GM21423 (cell line): ENCODE data around the gene PEAK3.

Experiments
- ATAC-seq: cut with Tn5 transposase; IDR thresholded peaks from one replicate; pipeline ENCODE4 v1.9.1; 2021; ENCODE audit warnings: mild to moderate bottlenecking, moderate library complexity; ENCODE audit not compliant: unreplicated experiment

Gene PEAK3

DNA sequence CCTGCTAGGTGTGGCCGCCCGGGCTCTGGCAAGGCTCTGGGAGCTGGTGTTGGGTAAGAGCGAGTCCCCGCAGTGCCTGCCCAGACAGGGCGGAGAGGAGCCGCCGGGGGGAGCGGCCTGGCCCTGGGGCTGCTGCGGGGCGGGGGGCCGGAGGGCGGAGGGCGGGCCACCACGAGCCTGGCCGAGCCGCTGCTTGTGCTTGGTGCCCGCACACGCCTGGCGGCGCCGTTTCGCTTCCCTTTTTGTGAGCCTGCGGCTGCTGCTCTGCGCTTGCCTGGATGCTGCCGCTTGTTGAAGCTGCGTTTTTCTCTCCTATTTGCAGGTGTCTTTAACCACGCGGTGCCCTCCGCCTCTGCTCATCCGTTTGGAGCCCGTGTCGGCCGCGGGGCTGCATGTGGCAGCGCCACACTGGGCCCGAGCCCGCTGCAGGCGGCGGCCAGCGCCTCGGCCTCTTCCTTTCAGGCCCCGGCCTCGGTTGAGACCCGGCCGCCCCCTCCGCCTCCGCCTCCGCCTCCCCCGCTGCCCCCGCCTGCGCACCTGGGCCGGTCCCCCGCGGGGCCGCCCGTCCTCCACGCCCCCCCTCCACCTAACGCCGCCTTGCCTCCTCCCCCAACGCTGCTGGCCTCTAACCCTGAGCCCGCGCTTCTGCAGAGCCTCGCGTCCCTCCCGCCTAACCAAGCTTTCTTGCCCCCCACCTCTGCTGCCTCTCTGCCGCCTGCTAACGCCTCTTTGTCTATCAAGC is 54.4 kb downstream of the PEAK3 start:
- no peak for ATAC-seq

DNA sequence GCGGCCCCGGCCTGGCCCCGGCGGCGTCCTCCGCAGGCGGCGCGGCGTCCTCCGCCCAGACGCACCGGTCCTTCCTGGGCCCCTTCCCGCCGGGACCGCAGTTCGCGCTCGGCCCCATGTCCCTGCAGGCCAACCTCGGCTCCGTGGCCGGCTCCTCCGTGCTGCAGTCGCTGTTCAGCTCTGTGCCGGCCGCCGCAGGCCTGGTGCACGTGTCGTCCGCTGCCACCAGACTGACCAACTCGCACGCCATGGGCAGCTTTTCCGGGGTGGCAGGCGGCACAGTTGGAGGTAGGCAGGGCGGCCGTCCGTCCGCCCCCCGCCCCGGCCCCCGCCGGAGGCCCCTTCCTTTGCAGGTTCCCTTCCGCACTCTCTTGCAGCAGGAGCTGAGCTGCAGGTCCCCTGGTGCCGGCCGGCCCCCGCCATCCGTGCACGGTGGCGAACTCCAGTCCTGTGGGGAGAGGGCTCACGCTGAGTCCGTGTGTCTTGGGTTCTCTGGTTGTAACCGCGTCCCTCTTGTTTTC is 55.1 kb downstream of the PEAK3 start:
- ATAC-seq, result no peak

DNA sequence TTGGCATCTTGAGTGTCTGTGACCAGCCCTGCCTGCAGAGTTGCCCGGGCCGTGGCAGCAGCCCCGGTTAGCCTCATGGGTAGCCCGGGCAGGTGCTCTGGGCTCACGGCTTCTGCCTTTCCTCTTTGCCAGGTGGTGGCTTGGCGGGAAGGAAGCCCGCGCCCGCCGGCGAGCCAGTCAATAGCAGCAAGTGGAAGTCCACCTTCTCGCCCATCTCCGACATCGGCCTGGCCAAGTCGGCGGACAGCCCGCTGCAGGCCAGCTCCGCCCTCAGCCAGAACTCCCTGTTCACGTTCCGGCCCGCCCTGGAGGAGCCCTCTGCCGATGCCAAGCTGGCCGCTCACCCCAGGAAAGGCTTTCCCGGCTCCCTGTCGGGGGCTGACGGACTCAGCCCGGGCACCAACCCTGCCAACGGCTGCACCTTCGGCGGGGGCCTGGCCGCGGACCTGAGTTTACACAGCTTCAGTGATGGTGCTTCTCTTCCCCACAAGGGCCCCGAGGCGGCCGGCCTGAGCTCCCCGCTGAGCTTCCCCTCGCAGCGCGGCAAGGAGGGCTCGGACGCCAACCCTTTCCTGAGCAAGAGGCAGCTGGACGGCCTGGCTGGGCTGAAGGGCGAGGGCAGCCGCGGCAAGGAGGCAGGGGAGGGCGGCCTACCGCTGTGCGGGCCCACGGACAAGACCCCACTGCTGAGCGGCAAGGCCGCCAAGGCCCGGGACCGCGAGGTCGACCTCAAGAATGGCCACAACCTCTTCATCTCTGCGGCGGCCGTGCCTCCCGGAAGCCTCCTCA is 55.7 kb downstream of the PEAK3 start:
- no peak for ATAC-seq

DNA sequence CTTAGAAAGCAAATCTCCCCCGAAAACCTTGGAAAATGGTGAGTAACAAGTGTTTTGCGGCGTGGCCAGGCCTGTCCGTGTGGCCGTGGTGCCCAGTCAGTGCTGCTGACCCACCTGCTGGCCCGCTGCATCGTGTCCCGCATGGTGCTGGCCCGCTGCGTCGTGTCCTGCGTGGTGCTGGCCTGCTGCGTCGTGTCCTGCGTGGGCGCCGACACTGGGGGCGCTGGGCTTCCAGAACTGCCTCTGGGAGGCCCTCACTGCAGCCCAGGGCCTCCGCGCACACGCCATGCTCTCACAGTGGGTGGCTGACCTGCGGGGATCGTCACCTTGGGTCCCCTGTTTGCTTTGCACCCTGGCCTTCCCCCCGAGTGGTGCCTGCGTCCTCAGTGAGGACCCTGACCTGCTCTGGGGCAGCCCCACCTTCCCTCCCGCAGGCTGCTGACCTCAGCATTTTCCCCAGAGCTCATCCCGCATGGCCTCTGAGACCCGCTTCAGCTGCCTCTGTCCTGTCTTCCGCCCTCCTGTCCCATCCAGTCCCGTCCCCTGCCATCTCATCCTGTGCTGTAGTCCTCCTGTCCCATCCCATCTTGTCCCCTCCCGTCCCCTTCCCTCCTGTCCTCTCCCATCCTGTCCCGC is 56.4 kb downstream of the PEAK3 start:
- ATAC-seq, result no peak

DNA sequence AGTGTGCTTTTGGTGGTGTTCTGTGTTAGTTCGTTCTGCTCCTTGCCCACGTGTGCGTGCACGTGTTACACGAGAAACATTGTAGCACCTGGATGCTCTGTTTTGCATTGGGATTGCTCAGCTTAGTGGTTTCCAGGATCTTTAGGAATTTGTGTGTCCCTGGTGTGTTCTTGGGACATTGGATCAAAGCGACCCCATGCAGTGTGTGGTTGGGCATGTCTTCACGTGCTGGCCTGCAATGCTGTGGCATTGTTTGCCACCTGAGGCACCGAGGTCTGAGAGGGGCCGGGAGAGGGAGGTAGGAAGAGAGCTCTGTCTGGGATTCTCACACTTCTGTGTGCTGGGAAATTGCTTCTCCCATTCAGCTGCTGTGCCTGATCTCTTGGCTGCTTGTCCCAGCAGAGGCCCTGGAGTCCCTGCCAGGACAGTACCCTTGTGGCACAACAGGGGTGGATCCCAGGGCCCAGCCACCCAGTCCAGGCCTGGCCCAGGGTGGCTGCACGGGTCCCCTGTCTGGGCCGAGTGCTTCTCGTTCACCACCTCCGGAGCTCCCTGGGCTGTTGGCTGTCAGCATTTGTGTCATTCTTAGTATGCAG is 57.1 kb downstream of the PEAK3 start:
- no peak for ATAC-seq
